Kidney glomerular epithelial cell (primary cell): ENCODE measurements around the gene SPOCD1.

Source experiments
- DNase-seq: peaks from one replicate; lab custom pipeline; 2025; lab: John Stamatoyannopoulos, UW

SPOCD1 gene

DNA sequence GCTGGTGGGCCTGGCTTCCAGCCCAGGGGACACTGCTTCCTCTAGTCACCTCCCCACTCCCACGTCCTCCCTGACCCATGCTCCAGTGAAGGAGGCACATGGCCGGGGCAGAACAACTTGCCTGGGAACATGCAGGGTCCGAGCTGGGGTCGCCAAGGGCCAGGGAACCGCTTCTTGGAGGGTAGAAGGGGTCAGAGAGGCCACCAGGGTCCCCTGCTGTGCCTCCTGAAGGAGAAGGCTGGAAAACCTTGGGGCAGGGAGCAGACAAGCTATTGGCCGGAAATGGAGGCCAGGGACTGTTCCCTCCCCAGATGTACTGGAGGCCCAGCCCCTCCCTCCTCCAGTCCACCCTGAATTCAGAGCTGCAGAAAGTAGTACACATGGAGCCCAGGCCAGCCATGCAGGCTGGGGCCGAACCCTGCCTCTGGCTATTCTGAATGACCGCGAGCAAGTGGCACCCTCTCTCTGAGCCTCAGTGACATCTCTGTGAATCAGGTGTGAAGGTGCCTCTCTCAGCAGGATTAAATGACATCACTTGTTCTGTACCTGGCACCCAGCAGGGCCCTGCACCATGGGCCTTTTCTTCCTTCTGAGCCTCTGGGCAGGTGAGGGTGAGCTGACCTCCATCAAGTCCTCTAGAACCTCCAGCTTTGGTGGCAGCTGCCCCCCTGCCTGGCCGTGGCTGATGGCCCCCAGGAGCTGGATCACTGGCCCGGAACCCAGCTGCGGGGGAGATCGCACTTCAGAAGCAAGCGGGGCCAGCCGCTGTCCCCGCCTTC is 15.7 kb downstream of the SPOCD1 start:
- DNase-seq = no peak

GRCh38 chr1:31799196-31799894 is 16.5 kb downstream of the SPOCD1 start:
- DNase-seq = no peak

DNA sequence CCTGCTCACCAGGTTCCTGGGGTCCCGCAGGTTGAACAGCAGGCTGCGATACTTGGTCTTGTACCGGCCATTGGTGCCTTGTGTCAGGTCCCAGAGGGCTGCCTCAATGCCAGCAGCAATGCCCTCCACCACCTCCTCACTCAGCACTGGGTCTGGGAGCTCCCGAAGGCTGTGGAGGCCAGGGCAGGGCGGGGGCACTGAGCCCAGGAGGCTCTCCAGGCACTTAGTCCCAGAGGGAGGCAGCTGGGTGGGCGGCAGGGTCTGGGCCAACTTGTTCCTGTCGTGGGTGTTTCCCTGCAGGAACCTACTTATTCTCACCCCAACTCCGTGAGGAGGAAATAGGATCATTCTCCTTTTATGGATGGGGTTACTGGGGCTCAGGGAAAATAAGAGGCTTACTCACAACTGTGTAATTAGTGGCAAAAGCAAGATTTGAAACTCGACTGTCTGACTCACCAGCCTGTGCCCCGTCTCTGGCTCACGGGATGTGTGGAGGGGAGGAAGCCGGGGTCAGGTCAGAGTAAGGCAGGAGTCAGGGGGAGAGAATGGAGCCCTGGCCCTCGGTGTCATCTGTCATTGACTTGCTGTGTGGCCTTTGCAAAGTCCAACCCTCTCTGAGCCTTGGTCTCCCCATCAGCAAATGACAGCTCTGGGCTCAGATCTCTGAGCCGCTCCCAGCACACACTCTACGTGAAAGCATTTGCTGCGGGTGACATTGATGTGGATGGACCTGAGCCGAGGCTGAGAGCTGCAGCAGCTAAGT is 17.2 kb downstream of the SPOCD1 start:
- DNase-seq = peak; percentile 64

DNA sequence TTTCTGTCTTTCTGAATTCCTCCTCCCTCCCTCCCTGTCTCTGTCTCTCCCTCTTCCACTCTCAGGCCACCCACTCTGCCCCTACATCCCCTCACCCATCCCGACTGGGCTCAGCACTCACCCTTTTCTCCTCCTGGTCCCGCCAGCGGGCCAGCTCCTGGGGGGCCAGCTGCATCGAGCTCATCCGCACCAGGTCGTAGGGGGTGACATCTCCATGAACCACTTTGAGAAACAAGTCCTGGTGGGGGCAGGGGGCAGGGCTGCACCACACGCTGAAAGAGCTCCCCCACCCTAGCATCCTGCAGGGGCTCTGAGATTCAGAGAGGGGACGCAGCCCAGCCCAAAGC is 17.8 kb downstream of the SPOCD1 start:
- no peak for DNase-seq

- no peak for DNase-seq
These were observed 18.6 kb downstream of the SPOCD1 start for GRCh38 chr1:31797216-31797615.

GRCh38 chr1:31796707-31797106 is 19.1 kb downstream of the SPOCD1 start:
- DNase-seq = no peak

- DNase-seq = no peak
These were observed 19.8 kb downstream of the SPOCD1 start for GRCh38 chr1:31795801-31796621.

DNA sequence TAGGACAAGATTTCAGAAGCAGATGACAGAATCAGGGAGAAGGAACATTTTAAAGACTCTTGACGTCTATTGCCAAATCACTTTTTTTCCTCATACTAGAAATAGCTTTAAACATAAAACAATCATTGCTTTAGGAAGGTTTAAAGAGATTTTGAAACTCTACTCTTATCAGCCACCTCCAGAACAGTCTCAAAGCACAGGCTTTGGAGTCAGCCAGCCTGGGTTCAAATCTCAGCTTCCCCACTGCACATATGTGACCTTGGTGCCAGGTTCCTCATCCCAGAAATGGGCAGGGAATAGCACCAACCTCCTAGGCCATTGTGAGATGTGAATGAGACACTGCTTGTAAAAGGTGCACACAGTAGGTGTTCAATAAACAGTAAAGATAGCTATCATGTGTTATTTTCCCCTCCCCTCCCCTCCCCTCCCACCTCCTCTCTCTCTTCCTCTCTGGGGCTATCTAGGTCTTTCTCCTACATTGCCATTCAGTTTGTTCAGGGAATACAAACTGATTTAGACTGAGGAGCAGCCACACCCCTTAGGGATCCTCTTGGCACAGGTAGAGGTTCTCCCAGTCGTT is 20.6 kb downstream of the SPOCD1 start:
- no peak for DNase-seq

- no peak for DNase-seq
These were observed 22.1 kb downstream of the SPOCD1 start for GRCh38 chr1:31793586-31794285.

- no peak for DNase-seq
These were observed 22.7 kb downstream of the SPOCD1 start for GRCh38 chr1:31793086-31793485.

- no peak for DNase-seq
These were observed 23.3 kb downstream of the SPOCD1 start for GRCh38 chr1:31792541-31792940.

- DNase-seq = no peak
These were observed 23.7 kb downstream of the SPOCD1 start for GRCh38 chr1:31792116-31792515.

GRCh38 chr1:31791131-31791858 is 24.5 kb downstream of the SPOCD1 start:
- no peak for DNase-seq

DNA sequence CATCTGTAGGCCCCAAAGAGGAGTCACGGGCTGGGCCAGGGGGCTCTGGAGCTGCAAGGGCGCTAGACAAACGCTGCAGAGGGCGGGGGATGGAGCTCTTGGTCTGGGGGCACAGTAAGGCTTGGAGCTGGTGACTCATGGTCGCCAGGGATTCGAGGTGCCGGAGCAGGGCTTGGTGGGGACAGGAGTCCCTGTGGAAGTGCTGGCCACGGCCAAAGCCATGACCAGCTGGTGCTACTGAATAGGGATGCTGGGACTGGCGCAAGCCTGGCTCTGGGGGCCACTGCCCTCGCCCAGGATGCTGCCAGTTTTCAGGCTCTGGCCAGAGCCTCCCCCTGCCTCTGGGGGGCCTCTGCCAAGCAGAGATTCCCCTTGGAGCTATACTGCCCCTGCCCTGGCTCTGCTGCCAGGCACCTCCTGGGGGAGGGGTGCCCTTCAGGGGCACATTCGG is 25.2 kb downstream of the SPOCD1 start:
- DNase-seq = no peak

DNA sequence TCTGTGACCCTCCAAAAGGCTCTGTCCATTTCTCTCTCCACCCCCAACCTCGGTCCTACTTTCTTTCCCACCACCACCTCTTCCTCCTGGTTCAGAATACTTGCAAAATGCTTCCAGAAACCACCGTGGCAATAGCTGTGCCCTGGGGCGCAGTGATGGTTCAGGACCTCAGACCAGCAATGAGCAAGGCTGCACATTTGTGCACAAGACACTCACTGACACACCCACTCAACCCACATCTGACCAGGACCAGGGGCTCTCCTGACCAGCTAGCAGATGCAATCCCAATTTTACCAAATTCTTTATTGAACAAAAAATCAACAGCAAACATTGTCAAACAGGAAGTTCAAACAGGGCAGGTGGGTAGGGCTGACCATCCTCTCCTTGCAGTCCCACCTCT is 25.7 kb downstream of the SPOCD1 start:
- DNase-seq = no peak

- peak; percentile 47 for DNase-seq
These were observed 26.4 kb downstream of the SPOCD1 start for GRCh38 chr1:31789259-31790065.

GRCh38 chr1:31788825-31789256 is 27.0 kb downstream of the SPOCD1 start:
- DNase-seq = no peak

DNA sequence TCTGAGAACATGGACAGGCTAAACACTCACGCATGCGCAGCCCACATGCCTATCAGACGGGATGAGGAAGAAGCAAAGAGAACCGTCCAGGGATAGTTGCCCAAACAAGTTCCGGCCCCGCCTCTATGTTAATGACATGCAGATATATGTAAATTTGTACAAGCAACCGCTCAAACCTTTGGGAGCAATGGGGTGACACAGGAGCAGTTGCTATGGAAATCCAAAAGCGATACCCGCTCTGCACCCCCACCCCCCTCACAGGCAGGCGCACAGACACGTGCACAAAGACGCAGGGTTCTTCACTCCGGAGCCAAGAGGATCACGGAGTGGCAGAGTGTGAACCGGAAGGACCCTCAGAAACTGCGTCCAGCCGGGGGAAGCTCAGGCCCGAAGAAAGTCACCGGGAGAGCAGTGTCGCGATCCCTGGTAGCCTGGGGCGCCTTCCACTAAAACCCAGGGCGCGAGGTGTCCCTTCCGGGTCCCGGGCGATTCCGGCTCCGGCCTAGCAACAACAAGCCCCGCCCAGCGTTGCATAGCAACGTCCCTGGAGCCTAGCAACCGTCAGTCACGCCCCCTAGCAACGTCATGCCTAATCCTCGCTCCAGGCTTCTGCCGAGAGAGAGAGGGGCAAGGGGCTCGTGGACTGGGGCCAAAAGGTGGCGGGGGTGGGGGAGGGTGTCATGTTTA is 27.5 kb downstream of the SPOCD1 start:
- DNase-seq = peak; percentile 78

- DNase-seq = no peak
These were observed 28.1 kb downstream of the SPOCD1 start for GRCh38 chr1:31787786-31788137.
